K562 (cell line): ENCODE data around the gene EGLN1.

Experiments
- CBX8 ChIP-seq: fragments of 200-600 bp; sonication (generic); IDR thresholded peaks from 2 replicates; pipeline ENCODE4 v1.6.1; 2012; ENCODE audit warnings: borderline replicate concordance, mixed run types, low read depth, mild to moderate bottlenecking, moderate library complexity, mixed read lengths, low read length, control low read depth, inconsistent platforms; ENCODE audit not compliant: poor library complexity, severe bottlenecking; ENCODE audit errors: extremely low read depth
- CREB1 ChIP-seq, 2 experiments: sonication (generic) in 1 of 2; formaldehyde crosslinking in 1 of 2; IDR thresholded peaks; 2 replicates each; pipeline versions ENCODE4 v1.6.1 to v1.8.0; 2012 to 2022; ENCODE audit warnings: inconsistent platforms in 1 of 2, mild to moderate bottlenecking in 1 of 2, missing genetic modification reagents in 1 of 2, moderate library complexity in 1 of 2
- E2F1 ChIP-seq: sonication (generic); formaldehyde crosslinking; IDR thresholded peaks from 2 replicates; pipeline ENCODE4 v1.8.1; 2023; ENCODE audit warnings: mild to moderate bottlenecking, missing genetic modification reagents, moderate library complexity
- EP300 ChIP-seq: IDR thresholded peaks from 2 replicates; pipeline ENCODE4 v1.6.1; 2012; ENCODE audit warnings: low read length, improper control_type of control experiment
- NR2C2 ChIP-seq, 2 experiments: fragments of 200-800 bp in 1 of 2; sonication (Bioruptor generic) in 1 of 2; sonication (generic) in 1 of 2; formaldehyde crosslinking in 1 of 2; IDR thresholded peaks; 2 replicates each; pipeline versions ENCODE4 v1.6.1 to v1.8.0; 2016 to 2022; ENCODE audit warnings: mild to moderate bottlenecking in 1 of 2, missing compliant biosample characterization in 1 of 2, missing genetic modification characterization in 1 of 2, missing genetic modification reagents in 1 of 2
- PHF20 ChIP-seq: fragments of 450-650 bp; IDR thresholded peaks from 2 replicates; pipeline ENCODE4 v1.6.1; 2018; ENCODE audit not compliant: partially characterized antibody
- SETDB1 ChIP-seq: IDR thresholded peaks from one replicate; pipeline ENCODE4 v1.6.1; 2012; ENCODE audit warnings: low read length, control low read depth, inconsistent platforms
- ZBED1 ChIP-seq: IDR thresholded peaks from 2 replicates; pipeline ENCODE4 v1.6.1; 2014
- TF ChIP-seq, protein P1 (sequence below), 3 experiments: IDR thresholded peaks in 2 of 3; conservative IDR thresholded peaks in 1 of 3; 2 replicates each; pipeline ENCODE4 v1.5.1; 2011 to 2012; ENCODE audit warnings: low read length in 3 of 3, mild to moderate bottlenecking in 3 of 3, control low read depth in 2 of 3, improper control_type of control experiment in 1 of 3, inconsistent platforms in 1 of 3, low read depth in 1 of 3, mixed read lengths in 1 of 3, moderate library complexity in 1 of 3; ENCODE audit not compliant: insufficient read depth in 2 of 3

DNA sequence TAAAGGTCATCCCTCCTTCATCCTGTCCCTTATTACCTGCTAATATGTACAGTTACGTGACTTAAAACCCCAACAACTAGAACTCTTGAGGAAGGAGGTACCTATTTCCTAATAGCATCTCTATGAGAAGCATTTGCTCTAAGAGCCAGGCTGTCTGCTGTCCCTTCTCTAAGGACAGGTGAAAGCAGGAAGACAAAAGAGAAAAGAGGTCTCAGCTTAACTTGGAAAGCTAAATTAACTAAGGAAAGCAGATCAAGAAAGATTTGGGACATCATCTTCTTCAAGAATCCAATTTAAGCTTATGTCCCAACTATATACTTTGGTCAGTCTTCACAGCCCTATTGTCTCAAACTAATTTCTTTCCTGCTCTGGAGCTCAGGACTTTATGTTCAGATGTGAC lies 2.9 kb downstream of the EGLN1 start:
- TF ChIP-seq E2F1 (CRISPR knock-in tag): no peak
- no peak for TF ChIP-seq CBX8
- TF ChIP-seq ZBED1: no peak
- TF ChIP-seq CREB1 (IDR thresholded peaks at IDR 0.05): no peak
- TF ChIP-seq CREB1 (CRISPR knock-in tag; IDR thresholded peaks at IDR 0.05): no peak
- TF ChIP-seq PHF20: no peak
- TF ChIP-seq, protein P1, sequence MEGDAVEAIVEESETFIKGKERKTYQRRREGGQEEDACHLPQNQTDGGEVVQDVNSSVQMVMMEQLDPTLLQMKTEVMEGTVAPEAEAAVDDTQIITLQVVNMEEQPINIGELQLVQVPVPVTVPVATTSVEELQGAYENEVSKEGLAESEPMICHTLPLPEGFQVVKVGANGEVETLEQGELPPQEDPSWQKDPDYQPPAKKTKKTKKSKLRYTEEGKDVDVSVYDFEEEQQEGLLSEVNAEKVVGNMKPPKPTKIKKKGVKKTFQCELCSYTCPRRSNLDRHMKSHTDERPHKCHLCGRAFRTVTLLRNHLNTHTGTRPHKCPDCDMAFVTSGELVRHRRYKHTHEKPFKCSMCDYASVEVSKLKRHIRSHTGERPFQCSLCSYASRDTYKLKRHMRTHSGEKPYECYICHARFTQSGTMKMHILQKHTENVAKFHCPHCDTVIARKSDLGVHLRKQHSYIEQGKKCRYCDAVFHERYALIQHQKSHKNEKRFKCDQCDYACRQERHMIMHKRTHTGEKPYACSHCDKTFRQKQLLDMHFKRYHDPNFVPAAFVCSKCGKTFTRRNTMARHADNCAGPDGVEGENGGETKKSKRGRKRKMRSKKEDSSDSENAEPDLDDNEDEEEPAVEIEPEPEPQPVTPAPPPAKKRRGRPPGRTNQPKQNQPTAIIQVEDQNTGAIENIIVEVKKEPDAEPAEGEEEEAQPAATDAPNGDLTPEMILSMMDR (IDR thresholded peaks at IDR 0.05 in 2 of 3, conservative IDR thresholded peaks at IDR 0.05 in 1 of 3; ENCODE audit: insufficient read depth in 2 of 3, low read depth in 1 of 3, low read length in 3 of 3): no peak
- no peak for TF ChIP-seq EP300
- no peak for TF ChIP-seq SETDB1
- TF ChIP-seq NR2C2 (CRISPR knock-in tag; IDR thresholded peaks at IDR 0.05): no peak
- TF ChIP-seq NR2C2 (tag; IDR thresholded peaks at IDR 0.05): no peak
